Activated naive CD8-positive, alpha-beta T cell treated with anti-CD3 and anti-CD28 coated beads, Interleukin-2, amount 10 ng/mL, durations not matched to agents 7 days and 5 days (primary cell): ENCODE measurements around the gene PACRG. TPM values are rescaled to one million over a fixed set of nuclear protein-coding genes. Genes with fewer than 3 reads are reported as not detected.

Experiments used
- ATAC-seq: fragments of 150-1000 bp; cut with Tn5 transposase; one replicate; pipeline ENCODE4 v1.10.0; 2021; ENCODE audit warnings: low read depth, moderate library complexity
- POLR2A ChIA-PET: fragments of 350-600 bp; sonication (Branson Sonifier 250); formaldehyde crosslinking; loops from one replicate; lab custom pipeline; 2021; ENCODE audit warnings: antibody characterized with exemption; lab: Charles Lee
- DNase-seq: peaks from one replicate; pipeline ENCODE4 v3.0.0; 2021
- H3K27ac Mint-ChIP-seq: one replicate; pipeline ENCODE4 v1.8.0; 2022; ENCODE audit warnings: mild to moderate bottlenecking, mixed read lengths
- H3K27me3 Mint-ChIP-seq: one replicate; pipeline ENCODE4 v1.8.0; 2022; ENCODE audit warnings: mild to moderate bottlenecking, moderate library complexity, mixed read lengths
- H3K36me3 Mint-ChIP-seq: one replicate; pipeline ENCODE4 v1.8.0; 2021; ENCODE audit warnings: mild to moderate bottlenecking, mixed read lengths
- H3K4me1 Mint-ChIP-seq: one replicate; pipeline ENCODE4 v1.8.0; 2021; ENCODE audit warnings: mixed read lengths
- H3K4me3 Mint-ChIP-seq: one replicate; pipeline ENCODE4 v1.8.0; 2022; ENCODE audit warnings: mild to moderate bottlenecking, moderate library complexity, mixed read lengths
- H3K9me3 Mint-ChIP-seq: one replicate; pipeline ENCODE4 v1.8.0; 2021; ENCODE audit warnings: mixed read lengths
- total RNA-seq, 2 experiments: library from RNA; stranded (reverse); gene quantifications; one replicate each; pipeline ENCODE4 v1.2.3, GENCODE V29; 2021

The PACRG gene
- total RNA-seq, 2 experiments from 2014 or later: 0.58 TPM; not detected in 1

GRCh38 chr6:163347021-163347446, 619.3 kb downstream of the PACRG start:
- no peak for ATAC-seq
- POLR2A ChIA-PET: no interaction called here
- no peaks in the 10 kb centered on the region for H3K9me3 Mint-ChIP-seq
- no peak overlapping the region for H3K4me3 Mint-ChIP-seq
- H3K27me3 Mint-ChIP-seq: no peaks in the 10 kb centered on the region
- DNase-seq: no peak
- no peaks in the 10 kb centered on the region for H3K36me3 Mint-ChIP-seq
- H3K27ac Mint-ChIP-seq: no peak overlapping the region
- no peaks in the 10 kb centered on the region for H3K4me1 Mint-ChIP-seq

- DNase-seq (no peak), ATAC-seq (no peak)
- no peaks in the 10 kb centered on the region for H3K36me3 Mint-ChIP-seq
- H3K27ac Mint-ChIP-seq: no peak overlapping the region
- no peaks in the 10 kb centered on the region for H3K4me1 Mint-ChIP-seq
- H3K27me3 Mint-ChIP-seq: no peaks in the 10 kb centered on the region
- H3K4me3 Mint-ChIP-seq: no peak overlapping the region
- POLR2A ChIA-PET: no interaction called here
- no peaks in the 10 kb centered on the region for H3K9me3 Mint-ChIP-seq
These were observed 621.3 kb downstream of the PACRG start for GRCh38 chr6:163348789-163349680.

DNA sequence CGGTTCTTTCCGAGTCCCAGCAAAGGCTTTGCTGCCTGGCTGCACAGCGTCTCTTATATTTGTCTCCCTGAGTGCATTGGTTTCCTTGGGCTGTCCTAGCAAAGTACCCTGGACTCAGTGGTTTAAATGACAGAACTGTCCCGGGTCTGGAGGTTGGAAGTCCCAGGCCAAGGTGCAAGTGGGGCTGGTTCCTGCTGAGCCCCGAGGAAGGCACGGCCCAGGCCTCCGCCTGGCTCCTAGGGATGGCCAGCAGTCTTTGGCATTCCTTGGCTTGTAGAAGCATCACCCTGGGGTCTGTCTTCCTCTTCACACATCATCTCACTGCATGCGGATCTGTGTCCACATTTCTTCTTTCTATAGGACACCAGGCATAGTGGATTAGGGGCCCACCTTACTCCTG, 621.9 kb downstream of the PACRG start:
- H3K4me3 Mint-ChIP-seq: no peak overlapping the region
- H3K27me3 Mint-ChIP-seq: no peaks in the 10 kb centered on the region
- H3K36me3 Mint-ChIP-seq: no peaks in the 10 kb centered on the region
- POLR2A ChIA-PET: no interaction called here
- DNase-seq: no peak
- no peak overlapping the region for H3K27ac Mint-ChIP-seq
- ATAC-seq: no peak
- H3K9me3 Mint-ChIP-seq: no peaks in the 10 kb centered on the region
- H3K4me1 Mint-ChIP-seq: no peaks in the 10 kb centered on the region

GRCh38 chr6:163351013-163351412, 623.2 kb downstream of the PACRG start:
- no peaks in the 10 kb centered on the region for H3K27me3 Mint-ChIP-seq
- H3K4me3 Mint-ChIP-seq: no peak overlapping the region
- DNase-seq (no peak), ATAC-seq (no peak)
- no peaks in the 10 kb centered on the region for H3K36me3 Mint-ChIP-seq
- POLR2A ChIA-PET: no interaction called here
- H3K27ac Mint-ChIP-seq: no peak overlapping the region
- no peaks in the 10 kb centered on the region for H3K9me3 Mint-ChIP-seq
- H3K4me1 Mint-ChIP-seq: no peaks in the 10 kb centered on the region

DNA sequence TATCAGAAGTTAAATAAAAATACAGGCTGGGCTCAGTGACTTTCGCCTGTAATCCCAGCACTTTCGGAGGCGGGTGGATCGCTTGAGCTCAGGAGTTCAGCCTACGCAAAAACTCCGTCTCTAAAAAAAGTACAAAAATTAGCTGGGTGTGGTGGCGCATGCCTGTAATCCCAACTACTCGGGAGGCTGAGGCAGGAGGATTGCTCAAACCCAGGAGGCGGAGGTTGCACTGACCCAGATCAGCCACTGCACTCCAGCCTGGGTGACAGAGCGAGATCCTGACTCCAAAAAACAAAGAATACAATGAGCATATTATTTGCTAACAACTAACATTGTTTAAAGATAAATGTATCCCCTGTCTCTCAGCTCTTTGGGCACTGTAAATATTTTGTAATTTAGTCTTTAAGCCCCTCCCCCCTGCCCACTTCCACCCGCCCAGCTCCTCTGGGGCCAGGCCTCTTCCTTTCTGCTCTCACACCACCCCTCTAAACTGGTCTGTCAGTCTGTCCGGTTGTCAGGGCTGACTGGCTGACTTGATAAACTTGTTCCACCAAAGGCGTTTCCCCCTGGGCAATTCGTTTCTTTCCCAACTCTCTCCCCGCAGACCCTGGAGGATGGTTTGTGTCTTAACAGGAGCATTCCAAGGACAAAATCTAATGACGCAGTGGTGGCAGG, 624.4 kb downstream of the PACRG start:
- no peak overlapping the region for H3K27ac Mint-ChIP-seq
- H3K4me3 Mint-ChIP-seq: no peak overlapping the region
- no peaks in the 10 kb centered on the region for H3K4me1 Mint-ChIP-seq
- POLR2A ChIA-PET: no interaction called here
- H3K36me3 Mint-ChIP-seq: no peaks in the 10 kb centered on the region
- DNase-seq: no peak
- no peaks in the 10 kb centered on the region for H3K9me3 Mint-ChIP-seq
- H3K27me3 Mint-ChIP-seq: no peaks in the 10 kb centered on the region
- ATAC-seq: no peak

- Mint-ChIP-seq H3K4me3 (no peak overlapping the region), H3K9me3 (no peaks in the 10 kb centered on the region), H3K27ac (no peak overlapping the region), H3K36me3 (no peaks in the 10 kb centered on the region), H3K4me1 (no peaks in the 10 kb centered on the region), H3K27me3 (no peaks in the 10 kb centered on the region)
- POLR2A ChIA-PET: no interaction called here
- ATAC-seq: no peak
- DNase-seq: no peak
These were observed 625.2 kb downstream of the PACRG start for GRCh38 chr6:163352966-163353365.

GRCh38 chr6:163354085-163354484, 626.3 kb downstream of the PACRG start:
- H3K27me3 Mint-ChIP-seq: no peaks in the 10 kb centered on the region
- ATAC-seq (no peak), DNase-seq (no peak)
- no peaks in the 10 kb centered on the region for H3K4me1 Mint-ChIP-seq
- no peaks in the 10 kb centered on the region for H3K9me3 Mint-ChIP-seq
- H3K36me3 Mint-ChIP-seq: no peaks in the 10 kb centered on the region
- POLR2A ChIA-PET: no interaction called here
- no peak overlapping the region for H3K27ac Mint-ChIP-seq
- H3K4me3 Mint-ChIP-seq: no peak overlapping the region

- POLR2A ChIA-PET: no interaction called here
- Mint-ChIP-seq H3K27me3 (no peaks in the 10 kb centered on the region), H3K4me3 (no peak overlapping the region), H3K4me1 (no peaks in the 10 kb centered on the region), H3K27ac (no peak overlapping the region), H3K9me3 (no peaks in the 10 kb centered on the region), H3K36me3 (no peaks in the 10 kb centered on the region)
- DNase-seq (no peak), ATAC-seq (no peak)
These were observed 627.1 kb downstream of the PACRG start for GRCh38 chr6:163354761-163355425.

DNA sequence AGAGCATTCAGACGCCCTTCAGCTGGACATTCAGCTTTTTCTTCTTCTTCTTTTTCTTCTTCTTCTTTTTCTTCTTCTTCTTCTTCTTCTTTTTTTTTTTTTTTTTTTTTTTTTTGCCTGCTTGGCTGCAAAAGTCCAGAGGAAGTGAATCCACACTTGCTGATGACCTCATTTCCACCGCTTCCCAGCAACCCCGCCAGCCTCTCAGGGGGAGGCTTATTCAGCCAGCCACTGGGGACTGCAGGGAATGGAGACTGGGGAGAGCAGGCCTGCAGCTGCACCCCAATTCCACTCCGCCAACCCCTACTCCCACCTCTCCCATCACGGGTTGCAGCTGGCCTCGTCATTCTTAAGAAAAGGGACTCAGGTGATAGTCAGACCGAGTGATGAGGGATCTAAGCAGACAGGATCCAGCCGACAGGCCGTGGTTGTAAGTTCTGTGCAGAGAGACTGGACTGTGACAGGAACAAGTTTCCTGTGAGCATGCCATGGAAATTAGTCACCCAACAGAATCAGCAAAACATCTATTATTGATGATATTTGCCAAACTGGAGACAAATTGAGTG, 627.7 kb downstream of the PACRG start:
- no peak for DNase-seq
- no peak overlapping the region for H3K4me3 Mint-ChIP-seq
- no peak for ATAC-seq
- no peaks in the 10 kb centered on the region for H3K27me3 Mint-ChIP-seq
- POLR2A ChIA-PET: no interaction called here
- H3K9me3 Mint-ChIP-seq: no peaks in the 10 kb centered on the region
- no peak overlapping the region for H3K27ac Mint-ChIP-seq
- no peaks in the 10 kb centered on the region for H3K36me3 Mint-ChIP-seq
- H3K4me1 Mint-ChIP-seq: no peaks in the 10 kb centered on the region

DNA sequence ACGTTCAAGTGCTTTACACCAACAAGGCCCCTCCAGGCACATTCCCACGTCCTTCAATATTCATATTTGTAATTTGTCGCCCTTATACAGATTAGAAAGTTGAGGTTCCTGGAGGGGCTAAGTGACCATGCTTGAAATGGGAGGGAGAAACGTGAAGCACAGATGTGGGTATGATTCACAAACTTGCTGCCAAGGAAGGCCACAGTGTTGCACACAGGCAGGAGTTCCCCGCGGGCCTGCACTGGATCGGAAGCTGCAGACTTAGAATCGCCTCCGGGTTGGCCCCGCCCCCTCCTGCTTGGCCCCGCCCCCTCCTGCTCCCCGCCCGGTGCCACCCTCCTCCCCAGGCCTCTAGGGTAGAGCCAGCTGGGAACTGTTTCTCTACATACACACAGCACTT, 628.5 kb downstream of the PACRG start:
- DNase-seq (no peak), ATAC-seq (no peak)
- no peaks in the 10 kb centered on the region for H3K36me3 Mint-ChIP-seq
- no peaks in the 10 kb centered on the region for H3K27me3 Mint-ChIP-seq
- H3K9me3 Mint-ChIP-seq: no peaks in the 10 kb centered on the region
- POLR2A ChIA-PET: no interaction called here
- H3K27ac Mint-ChIP-seq: no peak overlapping the region
- H3K4me1 Mint-ChIP-seq: no peaks in the 10 kb centered on the region
- no peak overlapping the region for H3K4me3 Mint-ChIP-seq

GRCh38 chr6:163356743-163357142, 629.0 kb downstream of the PACRG start:
- H3K36me3 Mint-ChIP-seq: no peaks in the 10 kb centered on the region

DNA sequence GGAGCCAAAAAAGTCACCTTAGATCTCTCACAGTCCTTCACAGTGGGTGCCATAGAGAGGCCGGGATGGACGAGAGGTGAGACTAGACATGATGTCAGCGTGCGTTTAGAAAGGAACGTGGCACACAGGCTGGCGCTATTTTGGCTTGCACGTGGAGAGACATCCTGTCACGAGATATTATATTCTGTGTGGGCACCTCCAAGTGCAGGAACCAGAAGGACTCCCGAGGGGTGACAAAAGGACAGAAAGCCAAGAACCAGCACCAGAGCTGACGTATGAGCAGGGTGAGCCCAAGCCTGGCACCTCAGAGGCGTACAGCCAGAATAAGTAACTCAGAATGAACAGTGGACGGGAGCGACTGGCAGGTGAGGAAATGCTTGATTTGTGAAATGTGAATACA, 636.9 kb downstream of the PACRG start:
- H3K36me3 Mint-ChIP-seq: no peaks in the 10 kb centered on the region
- POLR2A ChIA-PET: no interaction called here
- no peak overlapping the region for H3K4me3 Mint-ChIP-seq

More at GRCh38 chr6:163356743-163357142, 629.0 kb downstream of the PACRG start:
- ATAC-seq: no peak
- H3K4me1 Mint-ChIP-seq: no peaks in the 10 kb centered on the region
- H3K27me3 Mint-ChIP-seq: no peaks in the 10 kb centered on the region
- POLR2A ChIA-PET: no interaction called here
- no peak overlapping the region for H3K4me3 Mint-ChIP-seq
- H3K9me3 Mint-ChIP-seq: no peaks in the 10 kb centered on the region
- H3K27ac Mint-ChIP-seq: no peak overlapping the region
- no peak for DNase-seq

More for the DNA sequence above, 636.9 kb downstream of the PACRG start:
- H3K4me1 Mint-ChIP-seq: no peaks in the 10 kb centered on the region
- DNase-seq (no peak), ATAC-seq (no peak)
- H3K27ac Mint-ChIP-seq: no peak overlapping the region
- peaks cover 9% of the 10 kb centered on the region for H3K27me3 Mint-ChIP-seq
- no peaks in the 10 kb centered on the region for H3K9me3 Mint-ChIP-seq
